ENCODE measurements around the gene LRP10. TPM values are rescaled to one million over a fixed set of nuclear protein-coding genes. Genes with fewer than 3 reads are reported as not detected.

LRP10 gene
- total RNA-seq, 1 experiment from 2014 or later = 42.7 TPM

DNA sequence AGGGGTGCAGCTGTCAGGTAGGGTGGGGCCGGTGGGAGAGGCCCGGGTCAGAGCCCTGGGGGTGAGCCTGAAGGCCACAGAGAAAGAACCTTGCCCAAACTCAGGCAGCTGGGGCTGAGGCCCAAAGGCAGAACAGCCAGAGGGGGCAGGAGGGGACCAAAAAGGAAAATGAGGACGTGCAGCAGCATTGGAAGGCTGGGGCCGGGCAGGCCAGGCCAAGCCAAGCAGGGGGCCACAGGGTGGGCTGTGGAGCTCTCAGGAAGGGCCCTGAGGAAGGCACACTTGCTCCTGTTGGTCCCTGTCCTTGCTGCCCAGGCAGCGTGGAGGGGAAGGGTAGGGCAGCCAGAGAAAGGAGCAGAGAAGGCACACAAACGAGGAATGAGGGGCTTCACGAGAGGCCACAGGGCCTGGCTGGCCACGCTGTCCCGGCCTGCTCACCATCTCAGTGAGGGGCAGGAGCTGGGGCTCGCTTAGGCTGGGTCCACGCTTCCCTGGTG is 24.7 kb upstream of the LRP10 start:
- H3K27me3 ChIP-seq (ENCODE audit: insufficient read depth, low read length) = no peaks in the 10 kb centered on the region
- TF ChIP-seq, protein P1, sequence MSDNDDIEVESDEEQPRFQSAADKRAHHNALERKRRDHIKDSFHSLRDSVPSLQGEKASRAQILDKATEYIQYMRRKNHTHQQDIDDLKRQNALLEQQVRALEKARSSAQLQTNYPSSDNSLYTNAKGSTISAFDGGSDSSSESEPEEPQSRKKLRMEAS (IDR thresholded peaks at IDR 0.05) = no peak
- TF ChIP-seq SP1 (IDR thresholded peaks at IDR 0.05; ENCODE audit: low read depth) (no peak), CBX3 (IDR thresholded peaks at IDR 0.05; ENCODE audit: low read depth) (no peak), ELF1 (IDR thresholded peaks at IDR 0.05; ENCODE audit: borderline replicate concordance, low read depth) (no peak), EZH2phosphoT487 (IDR thresholded peaks at IDR 0.05; ENCODE audit: borderline replicate concordance) (no peak), TCF7L2 (IDR thresholded peaks at IDR 0.05; ENCODE audit: borderline replicate concordance, extremely low read depth, insufficient read depth, insufficient read length) (no peak), ZFX (IDR thresholded peaks at IDR 0.05) (no peak)
- TF ChIP-seq, protein P2, sequence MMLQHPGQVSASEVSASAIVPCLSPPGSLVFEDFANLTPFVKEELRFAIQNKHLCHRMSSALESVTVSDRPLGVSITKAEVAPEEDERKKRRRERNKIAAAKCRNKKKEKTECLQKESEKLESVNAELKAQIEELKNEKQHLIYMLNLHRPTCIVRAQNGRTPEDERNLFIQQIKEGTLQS (IDR thresholded peaks at IDR 0.05) = no peak
- no peaks in the 10 kb centered on the region for H3K79me2 ChIP-seq (ENCODE audit: insufficient read depth, low read length)
- H3K9me2 ChIP-seq (ENCODE audit: insufficient read depth) = no peaks in the 10 kb centered on the region
- no peak for DNase-seq (ENCODE audit: low read depth, low spot score)
- no peak overlapping the region for H2AFZ ChIP-seq (ENCODE audit: low read depth, low read length, poor library complexity, severe bottlenecking)
- no peak overlapping the region for H3K4me3 ChIP-seq (replicated peaks in 1 of 2; ENCODE audit: low read depth in 1 of 2, low read length in 2 of 2)
- intact Hi-C loops (cut with micrococcal nuclease) = no loop called here
- H3K9me3 ChIP-seq (ENCODE audit: control insufficient read depth in 1 of 2, insufficient read depth in 1 of 2, low read depth in 1 of 2, low read length in 2 of 2) = no peaks in the 10 kb centered on the region
- H3K36me3 ChIP-seq (ENCODE audit: control insufficient read depth in 1 of 2, insufficient read depth in 2 of 2, low read length in 2 of 2) = no peaks in the 10 kb centered on the region
- H3K27ac ChIP-seq (ENCODE audit: low read depth, low read length) = no peak overlapping the region
- H4K20me1 ChIP-seq (ENCODE audit: insufficient read depth) = no peaks in the 10 kb centered on the region
- POLR2A ChIA-PET = no interaction called here
- H3K9ac ChIP-seq (ENCODE audit: low read length) = no peak overlapping the region
- RAD21 ChIA-PET (ENCODE audit: low non-redundant PET in 1 of 2, low total read pairs in 2 of 2, uncharacterized antibody in 2 of 2, unreplicated experiment in 2 of 2) = no interaction called here
- H3K4me2 ChIP-seq (ENCODE audit: low read length) = no peak overlapping the region
- CTCF ChIA-PET = interaction anchor here (1.7 kb wide), 1 partner anchor 24 kb away, joined by 3 read pairs; no protein-coding TSS in a partner anchor
- H3K4me1 ChIP-seq (ENCODE audit: control insufficient read depth in 1 of 2, insufficient read depth in 2 of 2, low read length in 2 of 2) = no peaks in the 10 kb centered on the region
- ATAC-seq = no peak
- no TSS peak for BruUV-seq (replicated peaks)

DNA sequence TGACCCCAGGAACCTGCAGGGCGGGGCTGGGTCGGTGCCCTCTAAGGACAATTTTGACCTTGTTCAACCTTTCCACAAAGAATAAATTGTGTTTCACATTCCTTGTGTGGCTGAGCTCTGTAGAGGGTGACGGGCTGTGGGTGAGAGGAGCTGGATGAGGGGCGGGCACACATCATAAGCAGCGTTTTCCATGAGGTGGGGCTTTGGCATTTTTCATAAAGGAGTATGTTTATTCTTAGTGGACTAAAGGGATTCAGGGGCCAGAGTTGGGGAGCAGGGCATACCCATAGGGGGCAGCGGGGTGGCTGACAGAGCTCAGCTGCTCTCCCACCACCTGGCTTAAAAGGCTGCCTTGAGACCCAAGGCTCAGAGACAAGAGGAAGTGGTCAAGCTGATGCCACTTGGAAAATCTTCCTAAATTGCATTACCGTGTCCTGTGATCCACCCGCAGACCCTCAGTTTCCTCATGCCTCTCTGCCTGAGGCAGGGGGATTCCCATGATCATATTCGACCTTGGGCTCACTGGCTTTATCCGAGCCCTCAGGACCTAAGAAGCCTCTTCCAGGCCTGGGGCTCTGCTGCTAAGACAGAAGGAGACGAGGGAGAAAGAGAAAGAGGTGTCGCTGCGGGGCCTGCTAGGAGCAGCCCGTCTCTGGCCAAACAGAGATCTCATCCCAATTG is 23.7 kb upstream of the LRP10 start:
- intact Hi-C loops (cut with micrococcal nuclease) = no loop called here
- Histone ChIP-seq H3K4me2 (ENCODE audit: low read length) (no peak overlapping the region), H4K20me1 (ENCODE audit: insufficient read depth) (no peaks in the 10 kb centered on the region), H3K9me3 (ENCODE audit: control insufficient read depth in 1 of 2, insufficient read depth in 1 of 2, low read depth in 1 of 2, low read length in 2 of 2) (no peaks in the 10 kb centered on the region), H3K9ac (ENCODE audit: low read length) (no peak overlapping the region), H3K79me2 (ENCODE audit: insufficient read depth, low read length) (no peaks in the 10 kb centered on the region), H3K9me2 (ENCODE audit: insufficient read depth) (no peaks in the 10 kb centered on the region), H3K27me3 (ENCODE audit: insufficient read depth, low read length) (no peaks in the 10 kb centered on the region), H3K36me3 (ENCODE audit: control insufficient read depth in 1 of 2, insufficient read depth in 2 of 2, low read length in 2 of 2) (no peaks in the 10 kb centered on the region), H2AFZ (ENCODE audit: low read depth, low read length, poor library complexity, severe bottlenecking) (no peak overlapping the region), H3K4me3 (replicated peaks in 1 of 2; ENCODE audit: low read depth in 1 of 2, low read length in 2 of 2) (no peak overlapping the region), H3K27ac (ENCODE audit: low read depth, low read length) (no peak overlapping the region), H3K4me1 (ENCODE audit: control insufficient read depth in 1 of 2, insufficient read depth in 2 of 2, low read length in 2 of 2) (peaks cover 1 to 3% of the 10 kb centered on the region in 2 experiments; a peak in 2 of 4 replicates)
- TF ChIP-seq, protein P1 (IDR thresholded peaks at IDR 0.05) = no peak
- TF ChIP-seq, protein P3, sequence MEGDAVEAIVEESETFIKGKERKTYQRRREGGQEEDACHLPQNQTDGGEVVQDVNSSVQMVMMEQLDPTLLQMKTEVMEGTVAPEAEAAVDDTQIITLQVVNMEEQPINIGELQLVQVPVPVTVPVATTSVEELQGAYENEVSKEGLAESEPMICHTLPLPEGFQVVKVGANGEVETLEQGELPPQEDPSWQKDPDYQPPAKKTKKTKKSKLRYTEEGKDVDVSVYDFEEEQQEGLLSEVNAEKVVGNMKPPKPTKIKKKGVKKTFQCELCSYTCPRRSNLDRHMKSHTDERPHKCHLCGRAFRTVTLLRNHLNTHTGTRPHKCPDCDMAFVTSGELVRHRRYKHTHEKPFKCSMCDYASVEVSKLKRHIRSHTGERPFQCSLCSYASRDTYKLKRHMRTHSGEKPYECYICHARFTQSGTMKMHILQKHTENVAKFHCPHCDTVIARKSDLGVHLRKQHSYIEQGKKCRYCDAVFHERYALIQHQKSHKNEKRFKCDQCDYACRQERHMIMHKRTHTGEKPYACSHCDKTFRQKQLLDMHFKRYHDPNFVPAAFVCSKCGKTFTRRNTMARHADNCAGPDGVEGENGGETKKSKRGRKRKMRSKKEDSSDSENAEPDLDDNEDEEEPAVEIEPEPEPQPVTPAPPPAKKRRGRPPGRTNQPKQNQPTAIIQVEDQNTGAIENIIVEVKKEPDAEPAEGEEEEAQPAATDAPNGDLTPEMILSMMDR (IDR thresholded peaks at IDR 0.05 in 2 of 3, conservative IDR thresholded peaks at IDR 0.05 in 1 of 3; ENCODE audit: borderline replicate concordance in 1 of 3, insufficient read depth in 1 of 3, low read depth in 2 of 3, low read length in 2 of 3) = 0 out of 6 replicates have a peak, but pooled peaks of 1 of the 3 experiments have one; percentile 10
- no peak for DNase-seq (ENCODE audit: low read depth, low spot score)
- RAD21 ChIA-PET (ENCODE audit: low non-redundant PET in 1 of 2, low total read pairs in 2 of 2, uncharacterized antibody in 2 of 2, unreplicated experiment in 2 of 2) = no interaction called here
- no peak for ATAC-seq
- CTCF ChIA-PET = interaction anchor here (1.7 kb wide), 1 partner anchor 24 kb away, joined by 3 read pairs; no protein-coding TSS in a partner anchor
- POLR2A ChIA-PET = no interaction called here
- no TSS peak for BruUV-seq (replicated peaks)
